HCT116 (cell line): Measurements from ENCODE around the gene SHC1.

ENCODE experiments used
- POLR2AphosphoS5 ChIP-seq: IDR thresholded peaks from 2 replicates; pipeline ENCODE4 v1.6.1; 2011; ENCODE audit warnings: mild to moderate bottlenecking, low read depth, low read length, moderate library complexity
- TCF7L2 ChIP-seq: IDR thresholded peaks from 2 replicates; pipeline ENCODE4 v1.7.0; 2011; ENCODE audit warnings: borderline replicate concordance, inconsistent platforms; ENCODE audit not compliant: insufficient read depth, insufficient read length; ENCODE audit errors: extremely low read depth
- TF ChIP-seq, protein P1 (sequence below), 3 experiments: fragments of 200-600 bp in 1 of 3; sonication (generic) in 1 of 3; IDR thresholded peaks in 2 of 3; conservative IDR thresholded peaks in 1 of 3; 2 replicates each; pipeline ENCODE4 v1.5.1; 2012 to 2017; ENCODE audit warnings: low read depth in 2 of 3, low read length in 2 of 3, antibody characterized with exemption in 1 of 3, borderline replicate concordance in 1 of 3, control low read depth in 1 of 3, mild to moderate bottlenecking in 1 of 3, mixed read lengths in 1 of 3, mixed run types in 1 of 3, moderate library complexity in 1 of 3; ENCODE audit not compliant: insufficient read depth in 1 of 3

DNA sequence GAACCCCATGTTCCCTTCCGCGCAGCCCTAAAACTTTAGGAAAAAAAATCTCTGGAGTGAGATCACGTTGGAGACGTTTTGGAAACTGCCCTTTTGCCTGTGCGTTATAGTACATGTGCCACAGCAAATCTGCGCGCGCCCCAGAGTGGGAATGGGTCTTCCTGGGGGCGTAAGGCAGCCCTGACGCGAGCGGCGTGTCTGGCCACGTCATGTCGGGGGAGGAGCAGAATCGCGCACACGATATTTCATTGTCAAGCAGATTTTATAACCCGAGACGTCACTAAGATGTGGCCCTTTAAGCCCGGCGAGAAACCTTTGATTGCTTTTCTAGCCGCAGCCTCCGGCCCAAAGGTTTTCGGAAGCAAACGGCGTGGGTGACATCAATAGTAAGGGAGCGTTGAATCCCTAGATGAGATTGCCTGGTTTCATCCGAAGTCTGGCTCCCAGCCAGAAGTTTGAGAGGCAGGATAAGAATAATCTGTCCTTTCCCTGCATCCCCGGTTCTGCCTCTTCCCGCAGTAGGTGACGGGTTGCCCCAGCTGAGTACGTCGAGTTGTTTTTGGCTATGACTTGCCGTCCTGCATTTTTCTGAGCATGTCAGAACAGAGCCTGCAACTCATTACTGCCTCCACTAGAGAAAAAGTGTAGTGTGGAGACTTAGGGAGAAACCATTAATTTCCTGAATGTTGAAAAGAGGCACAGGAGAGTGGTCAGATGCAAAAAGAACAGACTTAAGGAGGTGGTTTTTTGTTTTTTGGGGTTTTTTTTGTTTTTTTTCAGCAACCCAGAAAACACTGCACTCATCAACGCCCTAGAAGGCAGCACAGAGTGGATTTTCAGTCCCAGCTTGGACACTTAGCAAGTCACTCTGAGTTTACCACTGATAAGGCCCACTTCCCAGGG is 33.2 kb downstream of the SHC1 start:
- TF ChIP-seq TCF7L2 (no peak), POLR2AphosphoS5 (peak; percentile 82)
- TF ChIP-seq, protein P1, sequence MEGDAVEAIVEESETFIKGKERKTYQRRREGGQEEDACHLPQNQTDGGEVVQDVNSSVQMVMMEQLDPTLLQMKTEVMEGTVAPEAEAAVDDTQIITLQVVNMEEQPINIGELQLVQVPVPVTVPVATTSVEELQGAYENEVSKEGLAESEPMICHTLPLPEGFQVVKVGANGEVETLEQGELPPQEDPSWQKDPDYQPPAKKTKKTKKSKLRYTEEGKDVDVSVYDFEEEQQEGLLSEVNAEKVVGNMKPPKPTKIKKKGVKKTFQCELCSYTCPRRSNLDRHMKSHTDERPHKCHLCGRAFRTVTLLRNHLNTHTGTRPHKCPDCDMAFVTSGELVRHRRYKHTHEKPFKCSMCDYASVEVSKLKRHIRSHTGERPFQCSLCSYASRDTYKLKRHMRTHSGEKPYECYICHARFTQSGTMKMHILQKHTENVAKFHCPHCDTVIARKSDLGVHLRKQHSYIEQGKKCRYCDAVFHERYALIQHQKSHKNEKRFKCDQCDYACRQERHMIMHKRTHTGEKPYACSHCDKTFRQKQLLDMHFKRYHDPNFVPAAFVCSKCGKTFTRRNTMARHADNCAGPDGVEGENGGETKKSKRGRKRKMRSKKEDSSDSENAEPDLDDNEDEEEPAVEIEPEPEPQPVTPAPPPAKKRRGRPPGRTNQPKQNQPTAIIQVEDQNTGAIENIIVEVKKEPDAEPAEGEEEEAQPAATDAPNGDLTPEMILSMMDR (IDR thresholded peaks at IDR 0.05 in 2 of 3, conservative IDR thresholded peaks at IDR 0.05 in 1 of 3; ENCODE audit: borderline replicate concordance in 1 of 3, insufficient read depth in 1 of 3, low read depth in 2 of 3, low read length in 2 of 3), result 0 out of 6 replicates have a peak, but pooled peaks of 1 of the 3 experiments have one; percentile 6
